K562 (cell line): ENCODE results near the gene B3GAT3. TPM values are rescaled to one million over a fixed set of nuclear protein-coding genes. Genes with fewer than 3 reads are reported as not detected.

ENCODE experiments used
- ATAC-seq: fragments of 200-7000 bp; cut with Tn5 transposase; 3 replicates; pipeline ENCODE4 v1.9.1; 2020; ENCODE audit warnings: moderate library complexity
- BruUV-seq: library from RNA; stranded (reverse); fragments of 400-500 nt; replicated peaks from 2 replicates; lab custom pipeline; 2021; lab: Mats Ljungman, UMichigan
- CTCF ChIA-PET: fragments of 300-600 bp; formaldehyde crosslinking; extraction: SDS; loops from one replicate; lab custom pipeline; 2021; ENCODE audit warnings: low intra/inter-chr PET ratio; lab: Yijun Ruan, JAX
- POLR2A ChIA-PET: fragments of 300-600, 350-650 bp; sonication (Branson Sonifier 250); formaldehyde crosslinking; extraction: SDS; loops from one replicate; lab custom pipeline; 2021; ENCODE audit warnings: antibody characterized with exemption, inconsistent platforms; lab: Yijun Ruan, JAX
- DNase-seq, 4 experiments: peaks; one replicate each; pipeline versions ENCODE4 v3.0.0 to v3.0.0-alpha.2; 2011 to 2018; ENCODE audit warnings: low spot score in 3 of 4, mixed read lengths in 3 of 4; ENCODE audit errors: extremely low read depth in 1 of 4
- FAIRE-seq: peaks from 2 replicates; lab custom pipeline; 2011; peaks lifted over from hg19 to GRCh38; lab: Jason Lieb, UNC
- H2AFZ ChIP-seq: 2 replicates; pipeline ENCODE4 v1.6.0; 2011; ENCODE audit warnings: low read depth, low read length, control low read depth, inconsistent platforms
- H3K27ac ChIP-seq: fragments of 200-600 bp; 3 replicates; pipeline ENCODE4 v1.8.0; 2011; ENCODE audit warnings: low read depth, mild to moderate bottlenecking, control low read depth, inconsistent platforms, low read length, moderate library complexity, mixed read lengths; ENCODE audit errors: extremely low read depth
- H3K27me3 ChIP-seq, 2 experiments: fragments of 300-600 bp in 1 of 2; 2 replicates in 1 of 2; 3 replicates in 1 of 2; pipeline versions ENCODE4 v1.6.0 to v1.8.0; 2011; ENCODE audit warnings: inconsistent platforms in 2 of 2, low read length in 2 of 2, mild to moderate bottlenecking in 1 of 2, mixed read lengths in 1 of 2, moderate library complexity in 1 of 2; ENCODE audit not compliant: control insufficient read depth in 2 of 2, insufficient read depth in 2 of 2
- H3K36me3 ChIP-seq: fragments of 300-600 bp; 3 replicates; pipeline ENCODE4 v1.8.0; 2011; ENCODE audit warnings: mild to moderate bottlenecking, low read length, inconsistent platforms; ENCODE audit not compliant: control insufficient read depth, insufficient read depth
- H3K4me1 ChIP-seq, 2 experiments: fragments of 200-600 bp in 1 of 2; replicated peaks in 1 of 2; 2 replicates in 1 of 2; 3 replicates in 1 of 2; pipeline versions ENCODE4 v1.5.1 to v1.8.0; 2011; ENCODE audit warnings: inconsistent platforms in 2 of 2, low read length in 2 of 2, mild to moderate bottlenecking in 1 of 2, mixed read lengths in 1 of 2, moderate library complexity in 1 of 2; ENCODE audit not compliant: control insufficient read depth in 2 of 2, insufficient read depth in 2 of 2
- H3K4me2 ChIP-seq: 2 replicates; pipeline ENCODE4 v1.6.1; 2011; ENCODE audit warnings: low read length, control low read depth, inconsistent platforms, mixed read lengths; ENCODE audit not compliant: insufficient read depth
- H3K4me3 ChIP-seq: fragments of 200-600 bp; sonication (generic), shearing (Covaris generic); 2 replicates; pipeline ENCODE4 v1.5.1; 2016; ENCODE audit warnings: control low read depth, inconsistent platforms
- H3K79me2 ChIP-seq: fragments of 200-600 bp; 3 replicates; pipeline ENCODE4 v1.8.0; 2011; ENCODE audit warnings: low read length, inconsistent platforms; ENCODE audit not compliant: control insufficient read depth, insufficient read depth
- H3K9ac ChIP-seq, 2 experiments: 2 replicates each; pipeline versions ENCODE4 v1.6.0 to v1.6.1; 2011; ENCODE audit warnings: low read depth in 2 of 2, low read length in 2 of 2, control low read depth in 1 of 2, inconsistent platforms in 1 of 2, mild to moderate bottlenecking in 1 of 2, mixed read lengths in 1 of 2; ENCODE audit not compliant: insufficient read depth in 1 of 2
- H3K9me1 ChIP-seq: one replicate; pipeline ENCODE4 v1.6.0; 2011; ENCODE audit warnings: inconsistent platforms, mild to moderate bottlenecking, low read length, moderate library complexity; ENCODE audit not compliant: control insufficient read depth, insufficient read depth
- H3K9me3 ChIP-seq: replicated peaks from 2 replicates; pipeline ENCODE4 v1.5.1; 2011; ENCODE audit warnings: low read depth, low read length, inconsistent platforms; ENCODE audit not compliant: control insufficient read depth, insufficient read depth
- H4K20me1 ChIP-seq: replicated peaks from 2 replicates; pipeline ENCODE4 v1.6.1; 2011; ENCODE audit warnings: low read length, inconsistent platforms, mixed read lengths; ENCODE audit not compliant: control insufficient read depth, insufficient read depth
- CBFB ChIP-seq: sonication (generic); formaldehyde crosslinking; IDR thresholded peaks from 2 replicates; pipeline ENCODE4 v1.4.0; 2020; ENCODE audit warnings: mild to moderate bottlenecking, missing genetic modification reagents
- ELK1 ChIP-seq: sonication (generic); formaldehyde crosslinking; IDR thresholded peaks from 2 replicates; pipeline ENCODE4 v1.8.1; 2022; ENCODE audit warnings: missing genetic modification reagents
- FOXM1 ChIP-seq, 2 experiments: fragments of 450-650 bp in 1 of 2; sonication (generic) in 1 of 2; formaldehyde crosslinking in 1 of 2; IDR thresholded peaks; 2 replicates each; pipeline versions ENCODE4 v1.6.1 to v1.9.0; 2017 to 2022; ENCODE audit warnings: low read depth in 2 of 2, mild to moderate bottlenecking in 2 of 2, missing genetic modification reagents in 1 of 2, moderate library complexity in 1 of 2
- GABPB1 ChIP-seq: sonication (generic); formaldehyde crosslinking; IDR thresholded peaks from 2 replicates; pipeline ENCODE4 v1.8.0; 2022; ENCODE audit warnings: mild to moderate bottlenecking, missing genetic modification reagents
- GMEB1 ChIP-seq: fragments of 250-450 bp; sonication (Bioruptor Pico); IDR thresholded peaks from 2 replicates; pipeline ENCODE4 v1.4.0; 2020; ENCODE audit warnings: mild to moderate bottlenecking
- GTF2A2 ChIP-seq: IDR thresholded peaks from 2 replicates; pipeline ENCODE4 v1.6.1; 2016; ENCODE audit warnings: mild to moderate bottlenecking, missing genetic modification characterization, missing compliant biosample characterization
- GTF2B ChIP-seq: IDR thresholded peaks from 2 replicates; pipeline ENCODE4 v1.6.1; 2011; ENCODE audit not compliant: insufficient read length; ENCODE audit errors: extremely low read depth
- HDAC3 ChIP-seq: fragments of 450-650 bp; IDR thresholded peaks from 2 replicates; pipeline ENCODE4 v1.6.1; 2018; ENCODE audit warnings: borderline replicate concordance, mild to moderate bottlenecking, moderate library complexity; ENCODE audit not compliant: partially characterized antibody
- HMG20A ChIP-seq: fragments of 450-650 bp; formaldehyde crosslinking; conservative IDR thresholded peaks from 2 replicates; pipeline ENCODE4 v1.4.0; 2020; ENCODE audit warnings: mild to moderate bottlenecking, mixed read lengths
- MAX ChIP-seq: sonication (generic); formaldehyde crosslinking; IDR thresholded peaks from 2 replicates; pipeline ENCODE4 v1.9.0; 2022; ENCODE audit warnings: mild to moderate bottlenecking, missing genetic modification reagents
- NR3C1 ChIP-seq: sonication (generic); formaldehyde crosslinking; IDR thresholded peaks from 2 replicates; pipeline ENCODE4 v1.8.1; 2022; ENCODE audit warnings: missing genetic modification reagents
- SP2 ChIP-seq: IDR thresholded peaks from 2 replicates; pipeline ENCODE4 v1.6.1; 2011; ENCODE audit warnings: mild to moderate bottlenecking, low read depth, low read length, moderate library complexity; ENCODE audit not compliant: poor library complexity, severe bottlenecking; ENCODE audit errors: extremely low read depth
- SUPT5H ChIP-seq: fragments of 450-650 bp; IDR thresholded peaks from 2 replicates; pipeline ENCODE4 v1.6.1; 2016
- THRA ChIP-seq: fragments of 450-650 bp; IDR thresholded peaks from 2 replicates; pipeline ENCODE4 v1.6.1; 2017; ENCODE audit warnings: mild to moderate bottlenecking, moderate library complexity
- ZBTB34 ChIP-seq: fragments of 250-450 bp; sonication (Bioruptor Pico); IDR thresholded peaks from 2 replicates; pipeline ENCODE4 v1.8.0; 2021; ENCODE audit warnings: mild to moderate bottlenecking, moderate library complexity
- WGBS: fragments of 100-300 bp; shearing (Covaris generic); methylation state at CpG from one replicate; pipeline ENCODE4 v1.1.6; 2016; ENCODE audit warnings: low coverage, mixed read lengths; ENCODE audit not compliant: insufficient coverage; ENCODE audit errors: missing lambda C conversion rate; 5-methylcytosine and 5-hydroxymethylcytosine counted together
- in situ Hi-C: fragments of 300-500 bp; cut with MboI; formaldehyde crosslinking; loops from 4 replicates; pipeline ENCODE4 v1.15.0; 2018; ENCODE audit warnings: inconsistent platforms, mixed read lengths
- intact Hi-C: fragments of 100-400 bp; cut with micrococcal nuclease; formaldehyde crosslinking; loops from 2 replicates; pipeline ENCODE4 v1.14.2; 2022
- polyA plus RNA-seq, 8 experiments: library from polyadenylated mRNA; depleted of rRNA in 4 of 8; stranded (reverse) in 5 of 8; unstranded in 3 of 8; fragments of >200 nt; fragmentation: Nextera tagmentation in 2 of 8; fragmentation: Illumina TruSeq in 1 of 8; extraction: Ambion mirVana in 2 of 8; extraction: Trizol in 1 of 8; gene quantifications; 2 replicates each; pipeline versions ENCODE4 v1.2.1 to v1.2.3, GENCODE V29; 2011 to 2014; ENCODE audit warnings: inconsistent platforms in 1 of 8, missing spikeins in 1 of 8
- total RNA-seq, 7 experiments: library from RNA; depleted of rRNA in 6 of 7; stranded (reverse); fragments of >200 nt in 6 of 7; fragmentation: Illumina TruSeq in 2 of 7; extraction: Trizol in 2 of 7; gene quantifications; 2 replicates each; pipeline versions ENCODE4 v1.2.1 to v1.2.3, GENCODE V29; 2011 to 2021; ENCODE audit warnings: low replicate concordance in 1 of 7

The B3GAT3 gene
- total and polyA plus RNA-seq, 9 of the 15 experiments (the other 6 are each of a cell fraction or from before 2014, with no cell fraction given), result 0.30 to 64.0 (median 21.4) TPM

- Histone ChIP-seq H3K79me2 (peaks cover 18% of the 10 kb centered on the region), H3K9me1 (no peaks in the 10 kb centered on the region), H3K4me2 (no peak overlapping the region), H3K36me3 (peaks cover 77% of the 10 kb centered on the region), H3K27me3 (no peaks in the 10 kb centered on the region), H2AFZ (no peak overlapping the region), H4K20me1 (no peaks in the 10 kb centered on the region), H3K9me3 (no peaks in the 10 kb centered on the region; the same call in 1 of the 2 replicates), H3K9ac (no peak overlapping the region), H3K4me3 (no peak overlapping the region), H3K27ac (no peak overlapping the region), H3K4me1 (peaks cover 4 to 27% of the 10 kb centered on the region in 2 experiments; a peak in 3 of 5 replicates)
- FAIRE-seq (no peak), ATAC-seq (no peak), DNase-seq (no peak)
- ChIA-PET CTCF (no interaction called here), POLR2A (interaction anchor here (0.7 kb wide), 1 partner anchor 12 kb away, joined by 4 read pairs; the partner anchor contains the start of gene TUT1)
- TF ChIP-seq GTF2B (no peak), GTF2A2 (tag) (no peak), THRA (no peak), CBFB (CRISPR knock-in tag) (no peak), GMEB1 (no peak), ZBTB34 (no peak), MAX (CRISPR knock-in tag) (no peak), HDAC3 (no peak), GABPB1 (CRISPR knock-in tag) (no peak), HMG20A (CRISPR knock-in tag) (no peak), SUPT5H (no peak), FOXM1 (IDR thresholded peaks at IDR 0.05; ENCODE audit: low read depth) (no peak), FOXM1 (CRISPR knock-in tag; IDR thresholded peaks at IDR 0.05; ENCODE audit: low read depth) (no peak), SP2 (no peak), NR3C1 (no peak), ELK1 (no peak)
- no TSS peak for BruUV-seq
- in situ Hi-C loops, result no loop called here
- 78% methylated on average over 2 of the region's 2 CpGs for WGBS
- intact Hi-C loops, result no loop called here
Measured at GRCh38 chr11:62579252-62579651, 42.5 kb downstream of the B3GAT3 start.
